MG63 (cell line): ENCODE data around the gene PRKN. TPM values are rescaled to one million over a fixed set of nuclear protein-coding genes. Genes with fewer than 3 reads are reported as not detected.
A peak's percentile ranks its signal among the peaks of the same experiment; 100 is the strongest.

Experiments used
- DNase-seq: peaks from one replicate; pipeline ENCODE4 v3.0.0-alpha.2; 2020
- H3K27me3 ChIP-seq: fragments of 250-450 bp; sonication (Bioruptor Pico); 2 replicates; pipeline ENCODE4 v1.5.1; 2020; ENCODE audit warnings: mild to moderate bottlenecking, moderate library complexity
- H3K36me3 ChIP-seq: fragments of 250-450 bp; sonication (Bioruptor Pico); 2 replicates; pipeline ENCODE4 v1.5.1; 2020; ENCODE audit warnings: mild to moderate bottlenecking, moderate library complexity
- H3K4me3 ChIP-seq: fragments of 250-450 bp; sonication (Bioruptor Pico); 2 replicates; pipeline ENCODE4 v1.5.1; 2020; ENCODE audit warnings: mild to moderate bottlenecking, moderate library complexity
- H3K9me3 ChIP-seq: fragments of 250-450 bp; sonication (Bioruptor Pico); 2 replicates; pipeline ENCODE4 v1.5.1; 2020; ENCODE audit warnings: mild to moderate bottlenecking, moderate library complexity
- total RNA-seq: library from RNA; depleted of rRNA; stranded (reverse); fragments of >200 nt; shearing (Covaris generic); gene quantifications from 2 replicates; pipeline ENCODE4 v1.2.3, GENCODE V29; 2014; ENCODE audit warnings: low replicate concordance

Gene PRKN
- total RNA-seq, 1 experiment from 2014 or later, result not detected

DNA sequence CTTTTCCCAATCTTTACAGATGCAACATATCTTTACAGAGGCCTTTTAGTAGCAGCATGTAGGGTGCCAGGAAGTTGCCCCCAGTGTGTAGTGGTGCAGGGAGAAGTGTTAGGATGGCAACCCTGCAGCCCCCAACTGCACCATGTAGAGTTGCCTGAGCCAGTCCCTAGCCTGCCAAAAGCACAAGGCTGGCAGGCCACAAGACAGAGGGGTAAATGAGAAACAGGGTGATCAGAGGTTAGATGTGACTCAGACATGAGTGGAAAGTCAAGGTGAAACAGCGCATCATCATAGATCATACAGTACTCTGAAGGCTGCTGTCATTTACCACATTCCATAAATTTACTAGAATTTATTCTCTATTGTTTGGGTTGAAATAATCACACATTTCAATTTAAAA, 467.5 kb downstream of the PRKN start:
- Histone ChIP-seq H3K4me3 (no peak overlapping the region), H3K9me3 (no peaks in the 10 kb centered on the region), H3K27me3 (no peaks in the 10 kb centered on the region), H3K36me3 (no peaks in the 10 kb centered on the region)
- DNase-seq, result no peak

DNA sequence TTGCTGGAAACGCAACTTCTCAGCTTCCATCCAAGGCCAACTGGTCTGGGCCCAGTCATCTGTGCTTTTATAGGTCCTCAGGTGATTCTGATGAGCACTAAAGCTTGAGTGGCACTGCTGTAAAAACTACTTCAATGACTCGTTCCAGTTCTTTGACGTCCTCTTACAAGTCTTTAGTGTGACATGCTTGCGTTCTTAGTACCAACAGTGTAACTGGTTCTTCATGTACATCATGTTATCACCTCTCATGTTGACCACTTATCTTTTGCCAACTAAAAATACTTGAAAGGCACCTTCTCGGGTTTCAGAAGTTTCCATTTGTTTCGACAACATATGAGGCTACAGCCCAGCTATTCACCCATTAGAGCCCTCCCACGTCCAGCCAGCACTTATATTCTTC, 468.9 kb downstream of the PRKN start:
- Histone ChIP-seq H3K9me3 (no peaks in the 10 kb centered on the region), H3K36me3 (no peaks in the 10 kb centered on the region), H3K27me3 (no peaks in the 10 kb centered on the region), H3K4me3 (no peak overlapping the region)
- no peak for DNase-seq

DNA sequence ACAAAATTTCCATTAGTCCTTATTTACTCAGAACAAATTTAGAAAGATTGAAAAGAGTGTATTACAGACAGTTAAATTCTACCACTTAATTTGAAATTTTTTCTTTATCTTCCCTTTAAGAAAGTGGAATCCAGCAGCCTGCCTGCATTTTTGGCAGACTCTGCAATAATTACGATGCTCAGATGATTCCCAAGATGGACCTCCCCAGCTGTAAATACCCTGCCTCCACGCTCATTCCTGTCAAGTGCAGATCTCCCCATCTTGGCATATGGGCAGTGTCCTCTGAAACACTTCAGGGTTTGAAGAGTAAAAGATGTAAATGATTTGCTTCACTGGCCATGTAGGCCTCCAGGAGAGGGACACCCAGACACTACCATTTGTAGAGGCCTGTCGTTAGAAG, 471.2 kb downstream of the PRKN start:
- no peak for DNase-seq
- Histone ChIP-seq H3K4me3 (no peak overlapping the region), H3K36me3 (no peaks in the 10 kb centered on the region), H3K27me3 (no peaks in the 10 kb centered on the region), H3K9me3 (no peaks in the 10 kb centered on the region)

DNA sequence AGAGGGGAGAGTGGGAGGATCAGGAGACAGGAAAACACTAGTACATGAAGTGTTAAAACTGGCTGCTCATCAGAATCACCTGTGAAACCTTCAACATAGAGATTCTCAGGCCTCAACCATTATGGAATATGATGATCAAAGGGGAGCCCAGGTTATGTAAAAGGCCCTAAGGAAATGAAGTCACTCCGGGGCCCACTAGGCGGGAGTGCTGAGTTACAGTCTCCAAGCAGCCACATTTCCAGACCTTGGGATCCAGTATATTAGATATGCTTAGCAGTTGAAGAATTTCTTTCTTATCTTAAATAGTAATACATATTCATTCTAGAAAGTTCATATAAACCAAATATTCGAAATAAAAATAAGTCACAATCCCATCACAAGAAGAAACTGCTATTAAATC, 476.3 kb downstream of the PRKN start:
- H3K36me3 ChIP-seq, result no peaks in the 10 kb centered on the region
- no peaks in the 10 kb centered on the region for H3K9me3 ChIP-seq
- no peak overlapping the region for H3K4me3 ChIP-seq
- DNase-seq, result peak; percentile 5
- H3K27me3 ChIP-seq, result no peaks in the 10 kb centered on the region

DNA sequence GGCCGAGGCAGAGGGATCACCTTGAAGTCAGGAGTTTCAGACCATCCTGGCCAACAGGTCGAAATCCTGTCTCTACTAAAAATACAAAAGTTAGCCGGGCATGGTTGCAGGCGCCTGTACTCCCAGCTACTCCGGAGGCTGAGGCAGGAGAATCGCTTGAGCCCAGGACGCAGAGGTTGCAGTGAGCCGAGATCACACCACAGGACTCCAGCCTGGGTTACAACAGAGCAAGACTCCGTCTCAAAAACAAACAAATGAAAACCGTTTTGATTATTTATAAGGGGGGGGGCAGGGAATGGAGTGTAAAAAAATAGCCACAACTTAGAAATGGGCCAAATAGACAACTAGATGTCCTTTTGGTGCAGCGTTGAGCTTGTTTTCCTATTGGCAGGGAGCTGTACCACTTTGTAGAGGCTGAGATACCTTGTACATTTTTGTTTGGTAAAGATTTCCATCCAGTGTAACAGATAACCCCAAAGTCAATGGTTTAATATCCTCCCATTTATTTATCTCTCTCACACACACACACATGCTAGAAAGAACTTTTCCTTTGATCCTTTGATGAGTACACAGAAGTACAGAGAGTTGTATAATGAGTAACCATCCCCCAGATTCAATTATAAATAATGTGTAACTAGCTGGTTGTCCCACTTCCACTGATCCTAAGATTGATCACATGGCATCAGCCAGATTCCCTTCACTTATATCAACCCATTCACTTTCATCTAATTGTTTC, 477.5 kb downstream of the PRKN start:
- Histone ChIP-seq H3K27me3 (no peaks in the 10 kb centered on the region), H3K36me3 (no peaks in the 10 kb centered on the region), H3K4me3 (no peak overlapping the region), H3K9me3 (no peaks in the 10 kb centered on the region)
- DNase-seq, result no peak

DNA sequence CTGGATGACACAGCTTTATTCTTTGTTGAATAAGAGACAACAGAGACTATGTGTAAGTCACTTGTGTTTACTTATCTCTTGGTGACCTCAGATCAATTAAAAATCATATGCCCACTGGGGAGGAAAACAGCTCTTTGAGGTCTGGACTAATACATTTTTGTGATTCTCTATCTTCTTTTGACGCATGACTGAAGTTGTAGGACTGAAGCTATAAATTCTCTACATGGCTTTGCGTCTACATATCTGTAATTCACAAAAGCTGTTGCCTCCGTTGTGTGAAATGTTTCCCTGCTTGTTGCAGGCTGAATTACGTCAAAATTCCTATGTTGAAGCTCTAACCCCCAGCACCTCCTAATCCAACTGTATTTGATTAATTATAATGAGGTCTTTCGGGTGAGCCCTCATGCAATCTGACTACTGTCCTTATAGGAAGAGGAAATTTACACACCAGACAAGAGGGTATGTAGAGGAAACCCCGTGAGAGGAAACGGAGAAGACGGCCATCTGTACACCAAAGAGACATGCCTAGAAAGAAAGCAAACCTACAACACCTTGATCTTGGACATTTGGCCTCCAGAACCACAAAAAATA, 481.6 kb downstream of the PRKN start:
- Histone ChIP-seq H3K9me3 (no peaks in the 10 kb centered on the region), H3K27me3 (no peaks in the 10 kb centered on the region), H3K36me3 (no peaks in the 10 kb centered on the region), H3K4me3 (no peak overlapping the region)
- DNase-seq, result no peak

DNA sequence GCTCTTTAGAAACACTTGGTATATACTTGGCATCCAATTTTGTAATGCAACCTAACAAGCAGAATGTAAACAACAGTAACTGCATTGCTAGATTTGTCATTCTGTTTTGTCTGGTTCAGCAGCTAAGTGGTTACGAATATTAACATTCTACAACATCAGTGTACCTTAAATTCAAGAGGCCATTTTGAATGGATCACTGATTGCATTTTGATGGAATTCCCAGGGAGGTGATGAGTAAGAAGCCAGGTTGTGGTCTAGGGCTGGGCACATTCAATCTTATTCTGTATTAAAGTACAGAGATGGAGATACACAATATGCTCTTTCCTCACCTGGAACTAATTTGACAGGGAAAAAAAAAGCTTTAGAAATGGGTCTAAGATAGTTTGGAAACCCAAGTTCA, 483.5 kb downstream of the PRKN start:
- no peaks in the 10 kb centered on the region for H3K36me3 ChIP-seq

DNA sequence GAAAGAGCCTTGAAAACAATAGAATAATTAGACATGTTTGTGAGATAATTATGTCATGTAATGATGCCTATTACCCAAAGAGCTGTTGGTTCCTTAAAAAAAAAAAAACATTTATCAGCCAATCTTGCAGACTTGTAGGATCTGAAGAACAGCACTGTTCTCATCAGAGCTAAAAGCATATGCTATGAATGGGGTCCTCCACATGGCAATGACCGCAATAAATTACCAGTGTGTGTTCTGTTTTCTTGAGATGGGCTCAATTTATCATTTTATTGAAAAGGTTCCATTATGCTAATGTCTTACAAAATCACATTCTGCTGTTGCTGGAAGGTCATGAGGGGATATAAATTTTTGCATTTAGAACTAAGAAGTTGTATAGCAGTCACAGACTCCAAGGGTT, 484.7 kb downstream of the PRKN start:
- H3K36me3 ChIP-seq, result no peaks in the 10 kb centered on the region
- no peak for DNase-seq
- no peak overlapping the region for H3K4me3 ChIP-seq
- no peaks in the 10 kb centered on the region for H3K9me3 ChIP-seq
- H3K27me3 ChIP-seq, result no peaks in the 10 kb centered on the region

More for the DNA sequence above, 483.5 kb downstream of the PRKN start:
- Histone ChIP-seq H3K27me3 (no peaks in the 10 kb centered on the region), H3K4me3 (no peak overlapping the region), H3K9me3 (no peaks in the 10 kb centered on the region)
- no peak for DNase-seq

DNA sequence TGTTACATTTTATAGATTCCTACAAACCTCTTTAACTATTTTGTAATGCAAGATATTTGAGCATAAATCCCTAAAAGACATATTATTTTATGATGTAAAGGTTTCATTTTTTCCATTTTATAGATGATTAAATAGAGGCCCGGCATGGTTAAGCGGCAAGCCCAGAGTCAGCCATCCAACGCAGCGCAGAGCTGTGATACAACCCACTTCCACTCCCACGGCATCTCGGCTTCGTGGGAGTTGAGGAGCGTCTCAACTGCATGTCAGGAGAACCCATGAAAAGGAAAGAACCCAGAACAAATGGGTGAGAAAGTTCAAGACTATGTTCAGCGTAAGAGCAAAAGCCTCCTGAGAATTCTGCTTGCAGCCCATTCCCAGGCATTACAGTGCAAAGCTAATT, 488.2 kb downstream of the PRKN start:
- H3K27me3 ChIP-seq, result no peaks in the 10 kb centered on the region
- no peak for DNase-seq
- H3K9me3 ChIP-seq, result no peaks in the 10 kb centered on the region
- no peaks in the 10 kb centered on the region for H3K36me3 ChIP-seq
- no peak overlapping the region for H3K4me3 ChIP-seq

DNA sequence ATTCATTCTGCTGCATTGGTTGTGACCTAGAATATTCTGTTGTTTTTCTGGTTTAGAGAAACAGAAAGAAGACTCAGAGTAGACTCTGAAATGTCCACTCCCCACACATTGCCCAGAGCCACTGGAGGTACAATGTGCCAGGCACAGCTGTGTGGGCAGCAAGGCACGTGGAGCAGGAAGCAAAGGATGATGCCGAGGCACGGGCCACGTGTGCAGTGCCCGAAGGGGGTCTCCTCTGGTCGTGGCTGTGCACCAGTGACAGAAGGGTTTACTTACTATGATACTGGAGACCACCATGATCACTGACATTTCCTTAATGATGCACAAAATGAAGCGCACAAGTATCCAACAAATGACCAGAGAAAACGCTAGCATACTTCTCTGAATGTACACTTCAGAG, 488.9 kb downstream of the PRKN start:
- H3K9me3 ChIP-seq, result no peaks in the 10 kb centered on the region
- H3K36me3 ChIP-seq, result no peaks in the 10 kb centered on the region
- DNase-seq, result no peak
- H3K4me3 ChIP-seq, result no peak overlapping the region
- H3K27me3 ChIP-seq, result no peaks in the 10 kb centered on the region

DNA sequence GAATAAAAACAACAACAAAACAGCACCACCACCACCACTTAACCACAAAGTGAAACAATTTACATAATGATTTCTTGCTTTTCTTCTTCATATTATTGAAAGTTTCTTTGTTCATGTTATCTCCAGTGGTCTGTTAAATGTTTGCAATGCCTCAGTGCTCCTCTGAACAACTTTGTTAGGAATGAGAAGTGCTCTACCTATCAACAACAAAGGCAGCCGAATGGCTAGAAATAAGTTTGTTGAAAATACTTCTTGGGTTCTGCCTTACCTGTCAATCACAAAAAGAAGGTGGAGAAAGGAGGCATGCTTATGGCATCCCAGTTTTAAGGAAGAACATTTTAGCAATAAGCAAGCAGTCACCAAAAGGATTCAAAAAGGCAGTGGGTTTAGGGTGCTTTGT, 490.2 kb downstream of the PRKN start:
- no peak for DNase-seq
- no peaks in the 10 kb centered on the region for H3K36me3 ChIP-seq
- H3K4me3 ChIP-seq, result no peak overlapping the region
- H3K27me3 ChIP-seq, result no peaks in the 10 kb centered on the region
- H3K9me3 ChIP-seq, result no peaks in the 10 kb centered on the region

DNA sequence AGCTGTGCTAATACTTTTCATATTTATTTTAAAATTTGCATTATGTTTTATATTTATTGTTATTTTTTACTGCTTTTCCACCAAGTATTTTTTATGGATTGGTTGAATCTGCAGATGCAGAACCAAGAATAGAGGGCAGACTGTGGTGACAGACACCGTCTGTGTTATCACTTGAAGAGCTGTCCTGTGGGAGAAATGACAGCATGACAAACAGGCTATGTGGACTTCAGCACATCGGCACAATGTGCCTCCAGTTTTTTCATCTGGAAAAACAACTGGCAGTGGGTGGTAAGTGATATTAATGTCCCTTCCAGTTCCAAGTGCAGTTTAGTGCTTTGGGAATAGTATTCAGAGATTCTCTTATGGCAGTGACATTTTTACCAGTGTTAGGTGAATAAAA, 492.9 kb downstream of the PRKN start:
- no peak overlapping the region for H3K4me3 ChIP-seq
- H3K9me3 ChIP-seq, result no peaks in the 10 kb centered on the region
- no peak for DNase-seq
- H3K27me3 ChIP-seq, result no peaks in the 10 kb centered on the region
- H3K36me3 ChIP-seq, result no peaks in the 10 kb centered on the region

DNA sequence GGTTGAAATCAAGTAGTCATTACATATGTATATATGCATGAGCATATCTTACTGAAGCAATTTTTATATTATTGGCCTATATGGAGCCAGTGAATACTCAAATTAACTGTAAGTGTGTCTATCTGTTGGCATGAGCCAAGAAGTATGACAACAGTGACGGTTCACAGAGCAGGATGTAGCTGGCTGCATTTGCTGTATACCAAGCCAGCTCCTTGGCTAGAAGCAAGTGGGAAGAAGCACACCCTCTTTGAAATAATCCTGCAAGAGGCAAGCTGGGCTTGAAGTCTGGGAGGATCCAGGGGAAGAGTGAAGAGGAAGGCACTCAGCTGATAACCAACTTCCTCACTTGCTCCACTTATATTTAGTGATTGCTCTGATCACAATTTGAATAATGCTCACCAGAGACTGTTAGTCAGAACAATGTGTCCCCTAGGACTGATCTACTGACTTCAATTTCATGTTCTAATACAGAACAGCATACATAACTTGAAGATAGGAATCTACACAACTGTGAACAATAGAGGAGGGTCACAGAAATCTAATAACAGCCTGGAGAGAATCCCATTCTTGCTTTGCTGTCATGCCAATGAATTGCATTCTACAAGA, 497.3 kb downstream of the PRKN start:
- Histone ChIP-seq H3K4me3 (no peak overlapping the region), H3K9me3 (no peaks in the 10 kb centered on the region), H3K36me3 (no peaks in the 10 kb centered on the region), H3K27me3 (peaks cover 3% of the 10 kb centered on the region; the same call in 1 of the 2 replicates)
- DNase-seq, result no peak

DNA sequence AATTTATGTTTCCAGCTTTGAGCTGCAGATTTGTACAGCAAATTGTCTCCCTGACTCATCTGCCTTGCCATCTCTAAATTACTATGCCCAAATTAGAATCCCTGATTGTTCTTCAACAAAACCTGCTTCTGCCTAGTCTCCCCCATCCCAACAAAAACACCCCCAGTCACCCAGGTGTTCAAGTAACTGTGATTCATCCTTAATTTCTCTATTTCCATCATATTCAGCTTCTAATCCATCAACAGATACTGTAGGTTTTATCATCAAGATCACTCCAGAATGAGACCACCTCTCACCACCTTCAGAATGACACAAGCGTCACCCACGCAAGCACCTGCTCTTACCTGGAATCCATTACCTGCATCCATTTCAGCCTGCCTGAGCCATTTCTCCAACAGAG, 498.5 kb downstream of the PRKN start:
- H3K4me3 ChIP-seq, result no peak overlapping the region
- no peaks in the 10 kb centered on the region for H3K9me3 ChIP-seq
- no peak for DNase-seq
- H3K36me3 ChIP-seq, result no peaks in the 10 kb centered on the region
- peaks cover 3% of the 10 kb centered on the region; the same call in 1 of the 2 replicates for H3K27me3 ChIP-seq

DNA sequence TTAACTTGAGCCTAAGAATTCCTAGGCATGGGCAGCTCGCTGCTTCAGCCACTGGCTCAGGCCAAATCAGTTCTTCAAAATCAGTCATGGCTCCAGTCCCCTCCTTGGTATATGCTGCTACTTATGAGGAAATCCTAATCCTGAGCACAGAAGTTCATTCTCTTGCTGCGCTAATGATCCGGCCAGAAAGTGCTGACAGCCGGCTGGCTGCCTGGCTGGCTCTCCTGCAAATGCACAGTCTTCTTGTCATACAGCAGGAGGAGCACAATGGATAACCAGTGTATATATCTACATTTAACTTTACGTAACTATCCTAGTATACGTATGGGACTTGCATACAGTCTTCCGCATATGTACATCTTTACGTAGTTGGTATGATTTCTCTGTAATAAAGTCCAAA, 500.8 kb downstream of the PRKN start:
- Histone ChIP-seq H3K4me3 (no peak overlapping the region), H3K27me3 (peaks cover 3% of the 10 kb centered on the region; the same call in 1 of the 2 replicates), H3K36me3 (no peaks in the 10 kb centered on the region), H3K9me3 (no peaks in the 10 kb centered on the region)
- no peak for DNase-seq

DNA sequence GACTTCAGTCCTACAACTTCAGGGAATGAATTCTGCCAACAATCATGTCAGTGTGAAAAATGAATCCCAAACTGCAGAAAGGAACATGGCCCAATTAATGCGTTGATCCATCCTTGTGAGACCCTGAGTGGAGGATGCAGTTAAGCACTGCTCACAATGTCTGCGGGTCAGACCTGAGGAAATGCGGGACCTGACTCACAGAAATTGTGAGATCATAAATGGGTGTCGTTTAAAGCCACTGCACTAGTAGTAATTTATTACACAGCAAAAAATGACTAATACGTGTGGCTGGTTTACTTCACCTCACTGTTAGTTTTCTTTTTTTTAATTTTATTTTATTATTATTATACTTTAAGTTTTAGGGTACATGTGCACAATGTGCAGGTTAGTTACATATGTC, 505.0 kb downstream of the PRKN start:
- no peak for DNase-seq
- Histone ChIP-seq H3K9me3 (no peaks in the 10 kb centered on the region), H3K4me3 (no peak overlapping the region), H3K27me3 (no peaks in the 10 kb centered on the region), H3K36me3 (no peaks in the 10 kb centered on the region)

DNA sequence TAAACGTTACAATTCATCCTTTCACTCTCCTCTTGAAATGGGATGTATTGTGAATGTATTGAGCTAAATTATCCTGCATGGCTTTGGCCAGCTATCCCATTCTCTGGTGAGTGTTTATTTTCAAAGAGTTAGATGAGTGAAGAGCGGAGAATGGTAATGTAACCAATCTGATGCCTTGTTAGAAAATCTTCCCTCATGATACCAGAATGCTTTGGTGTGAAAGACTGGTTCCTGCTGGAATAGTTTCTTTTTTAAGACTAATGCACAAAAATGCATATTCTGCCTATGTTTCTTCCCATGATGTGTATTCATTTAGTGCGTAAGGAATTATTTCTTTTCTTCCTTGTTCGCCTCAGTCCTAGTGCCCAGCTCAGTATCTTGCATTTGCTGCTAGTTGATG, 506.7 kb downstream of the PRKN start:
- no peaks in the 10 kb centered on the region for H3K27me3 ChIP-seq
- H3K9me3 ChIP-seq, result no peaks in the 10 kb centered on the region
- H3K36me3 ChIP-seq, result no peaks in the 10 kb centered on the region
- no peak for DNase-seq
- no peak overlapping the region for H3K4me3 ChIP-seq

DNA sequence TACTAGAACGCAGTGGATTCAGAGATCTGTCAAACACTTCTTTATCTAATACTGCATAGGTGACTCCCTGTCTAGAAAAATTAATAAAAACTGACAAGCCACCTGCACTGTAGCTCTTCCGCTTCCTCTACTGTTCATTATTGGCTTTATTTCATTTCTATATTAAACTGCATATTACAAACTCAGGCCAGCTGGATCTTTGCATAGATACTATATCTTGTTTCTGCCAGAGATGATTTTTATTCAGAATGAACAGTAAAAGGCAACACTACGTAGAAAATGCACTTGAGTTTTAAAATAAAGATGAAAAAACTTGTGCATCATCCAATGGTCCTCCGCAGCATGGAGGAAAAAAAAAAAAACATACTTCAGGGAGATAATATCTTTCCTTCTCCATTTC, 508.3 kb downstream of the PRKN start:
- Histone ChIP-seq H3K36me3 (no peaks in the 10 kb centered on the region), H3K4me3 (no peak overlapping the region), H3K27me3 (no peaks in the 10 kb centered on the region), H3K9me3 (no peaks in the 10 kb centered on the region)
- DNase-seq, result no peak
